GM18951 (cell line): ENCODE results near the gene ST3GAL3.

ENCODE experiments used
- POLR2A ChIP-seq: IDR thresholded peaks from 4 replicates; pipeline ENCODE4 v1.6.1; 2011; ENCODE audit warnings: mild to moderate bottlenecking; ENCODE audit not compliant: insufficient read length, insufficient read depth; ENCODE audit errors: extremely low read depth
- in situ Hi-C: fragments of 300-500 bp; cut with MboI; formaldehyde crosslinking; loops from one replicate; pipeline ENCODE4 v1.12.0; 2022; ENCODE audit warnings: low sequenced_read_pairs, mixed read lengths, inconsistent platforms; ENCODE audit not compliant: unreplicated experiment

Gene ST3GAL3

GRCh38 chr1:43851561-43852338 is 144.4 kb downstream of the ST3GAL3 start:
- TF ChIP-seq POLR2A, result no peak

GRCh38 chr1:43853161-43853921 is 146.0 kb downstream of the ST3GAL3 start:
- TF ChIP-seq POLR2A, result no peak

More at GRCh38 chr1:43851561-43852338, 144.4 kb downstream of the ST3GAL3 start:
- in situ Hi-C loops, result no loop called here

GRCh38 chr1:43854473-43854872 is 147.1 kb downstream of the ST3GAL3 start:
- TF ChIP-seq POLR2A, result no peak
- in situ Hi-C loops, result no loop called here

More at GRCh38 chr1:43853161-43853921, 146.0 kb downstream of the ST3GAL3 start:
- in situ Hi-C loops, result no loop called here

- TF ChIP-seq POLR2A, result no peak
- in situ Hi-C loops, result no loop called here
Measured at GRCh38 chr1:43856188-43856587, 148.9 kb downstream of the ST3GAL3 start.

GRCh38 chr1:43857163-43857562 is 149.8 kb downstream of the ST3GAL3 start:
- no peak for TF ChIP-seq POLR2A
- in situ Hi-C loops, result no loop called here

GRCh38 chr1:43858324-43858723 is 151.0 kb downstream of the ST3GAL3 start:
- no peak for TF ChIP-seq POLR2A
- in situ Hi-C loops, result no loop called here

GRCh38 chr1:43861337-43861736 is 154.0 kb downstream of the ST3GAL3 start:
- no peak for TF ChIP-seq POLR2A
- in situ Hi-C loops, result no loop called here

GRCh38 chr1:43861988-43862735 is 154.8 kb downstream of the ST3GAL3 start:
- in situ Hi-C loops, result no loop called here
- TF ChIP-seq POLR2A, result no peak

GRCh38 chr1:43864111-43865045 is 157.0 kb downstream of the ST3GAL3 start:
- TF ChIP-seq POLR2A, result no peak
- in situ Hi-C loops, result no loop called here

- in situ Hi-C loops, result no loop called here
- no peak for TF ChIP-seq POLR2A
Measured at GRCh38 chr1:43866201-43866600, 158.9 kb downstream of the ST3GAL3 start.

- in situ Hi-C loops, result no loop called here
- no peak for TF ChIP-seq POLR2A
Measured at GRCh38 chr1:43867976-43868740, 160.8 kb downstream of the ST3GAL3 start.

- in situ Hi-C loops, result no loop called here
- TF ChIP-seq POLR2A, result no peak
Measured at GRCh38 chr1:43868741-43869067, 161.4 kb downstream of the ST3GAL3 start.
